Ovary (tissue), 3 donors: ENCODE results near the gene CAPNS1.
"Not testable (repeated sequence)": the region's sequence is repeated elsewhere in the genome, so short reads cannot be mapped to it uniquely, and the experiment has no call there.

Experiments
- CTCF ChIP-seq, 3 donors: fragments of 450-650 bp in 2 of 3; fragments of 200-600 bp in 1 of 3; IDR thresholded peaks; one replicate each; pipeline versions ENCODE4 v1.5.1 to v1.8.0; 2016 to 2022; ENCODE audit warnings: antibody characterized with exemption in 3 of 3, mild to moderate bottlenecking in 1 of 3
- EP300 ChIP-seq: sonication (generic); formaldehyde crosslinking; IDR thresholded peaks from one replicate; pipeline ENCODE4 v1.6.1; 2017; ENCODE audit warnings: antibody characterized with exemption
- POLR2A ChIP-seq: fragments of 450-650 bp; IDR thresholded peaks from one replicate; pipeline ENCODE4 v1.6.1; 2017; ENCODE audit warnings: antibody characterized with exemption, mild to moderate bottlenecking, moderate library complexity
- donor health status: DM: no; HTN: no; CAD: no.

DNA sequence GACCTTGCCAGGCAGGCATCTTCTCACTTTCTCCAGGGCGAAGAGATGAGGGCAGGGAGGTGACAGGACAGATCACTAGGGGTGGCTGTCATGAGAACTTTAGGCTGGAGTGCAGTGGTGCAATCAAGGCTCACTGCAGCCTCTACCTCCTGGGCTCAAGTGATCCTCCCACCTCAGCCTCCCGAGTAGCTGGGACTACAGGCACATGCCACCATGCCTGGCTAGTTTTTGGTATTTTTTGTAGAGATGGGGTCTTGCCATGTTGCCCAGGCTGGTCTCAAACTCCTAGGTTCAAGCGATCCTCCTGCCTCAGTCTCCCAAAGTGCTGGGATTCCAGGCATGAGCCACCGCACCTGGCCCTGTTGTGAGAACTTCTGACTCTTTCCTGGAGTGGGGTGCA, 5.0 kb upstream of the CAPNS1 start:
- TF ChIP-seq CTCF (IDR thresholded peaks at IDR 0.05); POLR2A; EP300: not testable (repeated sequence)
